ENCODE data around the gene ALAD. TPM values are rescaled to one million over a fixed set of nuclear protein-coding genes. Genes with fewer than 3 reads are reported as not detected.

ALAD gene
- total and polyA plus RNA-seq, 2 of the 13 experiments (the other 11 are each of a cell fraction or from before 2014, with no cell fraction given): 21.8 to 30.1 TPM

DNA sequence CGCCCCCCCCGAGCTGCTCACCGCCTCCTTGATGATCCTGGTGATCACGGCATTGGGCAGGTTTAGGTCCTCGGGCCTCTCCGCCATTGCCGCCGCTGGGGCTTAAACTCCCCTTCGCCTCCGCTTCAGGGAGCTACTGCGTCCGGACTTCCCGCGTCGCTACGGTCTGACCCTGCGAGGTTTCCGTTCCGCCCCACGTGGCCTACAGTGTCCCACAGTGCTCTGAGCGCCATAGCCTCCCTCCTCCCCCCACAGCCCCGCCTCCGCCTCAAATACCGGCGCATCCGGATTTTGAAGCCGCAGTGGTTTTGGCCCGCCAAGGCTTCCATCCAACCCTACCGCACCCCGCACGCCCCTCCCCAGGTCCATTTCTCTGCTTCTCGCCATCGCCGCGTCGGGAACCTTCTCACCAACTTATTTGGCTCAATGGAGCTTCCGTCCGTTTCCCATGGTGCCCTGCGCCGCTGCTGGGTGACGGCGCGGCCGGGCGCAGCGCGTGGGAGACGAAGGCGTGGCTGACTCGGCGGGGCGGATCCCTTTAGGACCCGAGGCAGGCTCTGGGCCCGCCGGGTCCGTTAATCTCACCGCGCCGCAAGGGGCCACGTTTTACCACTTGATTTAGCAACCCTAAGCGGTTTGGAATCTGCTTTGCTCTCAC is 9.3 kb upstream of the ALAD start, which contains the start of the genes C9orf43 and POLE3 (continued):
- TF ChIP-seq BORCS8-MEF2B (CRISPR knock-in tag; IDR thresholded peaks at IDR 0.05): peak; percentile 90
- TF ChIP-seq, protein P1, sequence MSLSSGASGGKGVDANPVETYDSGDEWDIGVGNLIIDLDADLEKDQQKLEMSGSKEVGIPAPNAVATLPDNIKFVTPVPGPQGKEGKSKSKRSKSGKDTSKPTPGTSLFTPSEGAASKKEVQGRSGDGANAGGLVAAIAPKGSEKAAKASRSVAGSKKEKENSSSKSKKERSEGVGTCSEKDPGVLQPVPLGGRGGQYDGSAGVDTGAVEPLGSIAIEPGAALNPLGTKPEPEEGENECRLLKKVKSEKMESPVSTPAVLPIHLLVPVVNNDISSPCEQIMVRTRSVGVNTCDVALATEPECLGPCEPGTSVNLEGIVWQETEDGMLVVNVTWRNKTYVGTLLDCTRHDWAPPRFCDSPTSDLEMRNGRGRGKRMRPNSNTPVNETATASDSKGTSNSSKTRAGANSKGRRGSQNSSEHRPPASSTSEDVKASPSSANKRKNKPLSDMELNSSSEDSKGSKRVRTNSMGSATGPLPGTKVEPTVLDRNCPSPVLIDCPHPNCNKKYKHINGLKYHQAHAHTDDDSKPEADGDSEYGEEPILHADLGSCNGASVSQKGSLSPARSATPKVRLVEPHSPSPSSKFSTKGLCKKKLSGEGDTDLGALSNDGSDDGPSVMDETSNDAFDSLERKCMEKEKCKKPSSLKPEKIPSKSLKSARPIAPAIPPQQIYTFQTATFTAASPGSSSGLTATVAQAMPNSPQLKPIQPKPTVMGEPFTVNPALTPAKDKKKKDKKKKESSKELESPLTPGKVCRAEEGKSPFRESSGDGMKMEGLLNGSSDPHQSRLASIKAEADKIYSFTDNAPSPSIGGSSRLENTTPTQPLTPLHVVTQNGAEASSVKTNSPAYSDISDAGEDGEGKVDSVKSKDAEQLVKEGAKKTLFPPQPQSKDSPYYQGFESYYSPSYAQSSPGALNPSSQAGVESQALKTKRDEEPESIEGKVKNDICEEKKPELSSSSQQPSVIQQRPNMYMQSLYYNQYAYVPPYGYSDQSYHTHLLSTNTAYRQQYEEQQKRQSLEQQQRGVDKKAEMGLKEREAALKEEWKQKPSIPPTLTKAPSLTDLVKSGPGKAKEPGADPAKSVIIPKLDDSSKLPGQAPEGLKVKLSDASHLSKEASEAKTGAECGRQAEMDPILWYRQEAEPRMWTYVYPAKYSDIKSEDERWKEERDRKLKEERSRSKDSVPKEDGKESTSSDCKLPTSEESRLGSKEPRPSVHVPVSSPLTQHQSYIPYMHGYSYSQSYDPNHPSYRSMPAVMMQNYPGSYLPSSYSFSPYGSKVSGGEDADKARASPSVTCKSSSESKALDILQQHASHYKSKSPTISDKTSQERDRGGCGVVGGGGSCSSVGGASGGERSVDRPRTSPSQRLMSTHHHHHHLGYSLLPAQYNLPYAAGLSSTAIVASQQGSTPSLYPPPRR (CRISPR knock-in tag; IDR thresholded peaks at IDR 0.05; ENCODE audit: borderline replicate concordance): no peak
- TF ChIP-seq ADNP (CRISPR knock-in tag; IDR thresholded peaks at IDR 0.05): no peak
- TF ChIP-seq, protein P2, sequence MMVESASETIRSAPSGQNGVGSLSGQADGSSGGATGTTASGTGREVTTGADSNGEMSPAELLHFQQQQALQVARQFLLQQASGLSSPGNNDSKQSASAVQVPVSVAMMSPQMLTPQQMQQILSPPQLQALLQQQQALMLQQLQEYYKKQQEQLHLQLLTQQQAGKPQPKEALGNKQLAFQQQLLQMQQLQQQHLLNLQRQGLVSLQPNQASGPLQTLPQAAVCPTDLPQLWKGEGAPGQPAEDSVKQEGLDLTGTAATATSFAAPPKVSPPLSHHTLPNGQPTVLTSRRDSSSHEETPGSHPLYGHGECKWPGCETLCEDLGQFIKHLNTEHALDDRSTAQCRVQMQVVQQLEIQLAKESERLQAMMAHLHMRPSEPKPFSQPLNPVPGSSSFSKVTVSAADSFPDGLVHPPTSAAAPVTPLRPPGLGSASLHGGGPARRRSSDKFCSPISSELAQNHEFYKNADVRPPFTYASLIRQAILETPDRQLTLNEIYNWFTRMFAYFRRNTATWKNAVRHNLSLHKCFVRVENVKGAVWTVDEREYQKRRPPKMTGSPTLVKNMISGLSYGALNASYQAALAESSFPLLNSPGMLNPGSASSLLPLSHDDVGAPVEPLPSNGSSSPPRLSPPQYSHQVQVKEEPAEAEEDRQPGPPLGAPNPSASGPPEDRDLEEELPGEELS (CRISPR knock-in tag; IDR thresholded peaks at IDR 0.05): peak; percentile 46; the same call in 1 of the 2 replicates
- TF ChIP-seq TBX3 (IDR thresholded peaks at IDR 0.05; ENCODE audit: borderline replicate concordance): peak; percentile 79
- TF ChIP-seq, protein P3, sequence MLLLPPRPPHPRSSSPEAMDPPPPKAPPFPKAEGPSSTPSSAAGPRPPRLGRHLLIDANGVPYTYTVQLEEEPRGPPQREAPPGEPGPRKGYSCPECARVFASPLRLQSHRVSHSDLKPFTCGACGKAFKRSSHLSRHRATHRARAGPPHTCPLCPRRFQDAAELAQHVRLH (CRISPR knock-in tag; IDR thresholded peaks at IDR 0.05; ENCODE audit: borderline replicate concordance, low read depth): peak; percentile 94; the same call in 1 of the 2 replicates
- TF ChIP-seq, protein P4, sequence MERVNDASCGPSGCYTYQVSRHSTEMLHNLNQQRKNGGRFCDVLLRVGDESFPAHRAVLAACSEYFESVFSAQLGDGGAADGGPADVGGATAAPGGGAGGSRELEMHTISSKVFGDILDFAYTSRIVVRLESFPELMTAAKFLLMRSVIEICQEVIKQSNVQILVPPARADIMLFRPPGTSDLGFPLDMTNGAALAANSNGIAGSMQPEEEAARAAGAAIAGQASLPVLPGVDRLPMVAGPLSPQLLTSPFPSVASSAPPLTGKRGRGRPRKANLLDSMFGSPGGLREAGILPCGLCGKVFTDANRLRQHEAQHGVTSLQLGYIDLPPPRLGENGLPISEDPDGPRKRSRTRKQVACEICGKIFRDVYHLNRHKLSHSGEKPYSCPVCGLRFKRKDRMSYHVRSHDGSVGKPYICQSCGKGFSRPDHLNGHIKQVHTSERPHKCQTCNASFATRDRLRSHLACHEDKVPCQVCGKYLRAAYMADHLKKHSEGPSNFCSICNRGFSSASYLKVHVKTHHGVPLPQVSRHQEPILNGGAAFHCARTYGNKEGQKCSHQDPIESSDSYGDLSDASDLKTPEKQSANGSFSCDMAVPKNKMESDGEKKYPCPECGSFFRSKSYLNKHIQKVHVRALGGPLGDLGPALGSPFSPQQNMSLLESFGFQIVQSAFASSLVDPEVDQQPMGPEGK (CRISPR knock-in tag; IDR thresholded peaks at IDR 0.05): peak; percentile 80
- TF ChIP-seq ZNF549 (CRISPR knock-in tag; IDR thresholded peaks at IDR 0.05): no peak
- TF ChIP-seq ZNF354B (CRISPR knock-in tag; IDR thresholded peaks at IDR 0.05): no peak
- TF ChIP-seq RCOR2 (CRISPR knock-in tag; IDR thresholded peaks at IDR 0.05): peak; percentile 63; the same call in 1 of the 2 replicates
- TF ChIP-seq, protein P5, sequence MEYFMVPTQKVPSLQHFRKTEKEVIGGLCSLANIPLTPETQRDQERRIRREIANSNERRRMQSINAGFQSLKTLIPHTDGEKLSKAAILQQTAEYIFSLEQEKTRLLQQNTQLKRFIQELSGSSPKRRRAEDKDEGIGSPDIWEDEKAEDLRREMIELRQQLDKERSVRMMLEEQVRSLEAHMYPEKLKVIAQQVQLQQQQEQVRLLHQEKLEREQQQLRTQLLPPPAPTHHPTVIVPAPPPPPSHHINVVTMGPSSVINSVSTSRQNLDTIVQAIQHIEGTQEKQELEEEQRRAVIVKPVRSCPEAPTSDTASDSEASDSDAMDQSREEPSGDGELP (IDR thresholded peaks at IDR 0.05; ENCODE audit: borderline replicate concordance, low read depth): peak; percentile 43; the same call in 1 of the 2 replicates
- TF ChIP-seq ZNF720 (CRISPR knock-in tag; IDR thresholded peaks at IDR 0.05): no peak
- peak; percentile 35; the same call in 1 of the 2 replicates for TF ChIP-seq ZNF839 (CRISPR knock-in tag; IDR thresholded peaks at IDR 0.05; ENCODE audit: borderline replicate concordance)
- TF ChIP-seq, protein P6, sequence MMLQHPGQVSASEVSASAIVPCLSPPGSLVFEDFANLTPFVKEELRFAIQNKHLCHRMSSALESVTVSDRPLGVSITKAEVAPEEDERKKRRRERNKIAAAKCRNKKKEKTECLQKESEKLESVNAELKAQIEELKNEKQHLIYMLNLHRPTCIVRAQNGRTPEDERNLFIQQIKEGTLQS (CRISPR knock-in tag; IDR thresholded peaks at IDR 0.05): peak; percentile 69
- TF ChIP-seq NFKBIZ (CRISPR knock-in tag; IDR thresholded peaks at IDR 0.05): no peak
- TF ChIP-seq KDM3A (CRISPR knock-in tag; IDR thresholded peaks at IDR 0.05; ENCODE audit: low read depth): no peak
- no peak for TF ChIP-seq SAFB2 (CRISPR knock-in tag; IDR thresholded peaks at IDR 0.05; ENCODE audit: borderline replicate concordance, low read depth)
- TF ChIP-seq, protein P7, sequence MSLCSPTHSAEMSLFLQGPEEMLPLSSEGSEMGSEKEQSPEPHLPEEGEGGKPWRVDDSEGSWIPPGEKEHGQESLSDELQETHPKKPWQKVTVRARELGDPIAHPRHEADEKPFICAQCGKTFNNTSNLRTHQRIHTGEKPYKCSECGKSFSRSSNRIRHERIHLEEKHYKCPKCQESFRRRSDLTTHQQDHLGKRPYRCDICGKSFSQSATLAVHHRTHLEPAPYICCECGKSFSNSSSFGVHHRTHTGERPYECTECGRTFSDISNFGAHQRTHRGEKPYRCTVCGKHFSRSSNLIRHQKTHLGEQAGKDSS (CRISPR knock-in tag; IDR thresholded peaks at IDR 0.05; ENCODE audit: borderline replicate concordance, low read depth): peak; percentile 70; the same call in 1 of the 2 replicates

Measured in HepG2 (cell line).